Fibroblast of lung (primary cell): ENCODE results near the gene OSBP2. TPM values are rescaled to one million over a fixed set of nuclear protein-coding genes. Genes with fewer than 3 reads are reported as not detected.

Experiments used
- DNase-seq, 2 donors: peaks; one replicate each; pipeline versions ENCODE4 v3.0.0 to v3.0.0-alpha.2; 2010; ENCODE audit warnings: low read depth in 2 of 2
- H2AFZ ChIP-seq: 2 replicates; pipeline ENCODE4 v1.5.1; 2012; ENCODE audit warnings: low read length, control low read depth, inconsistent platforms
- H3K27ac ChIP-seq: 2 replicates; pipeline ENCODE4 v1.5.1; 2011; ENCODE audit warnings: low read length, control low read depth; ENCODE audit not compliant: insufficient read depth
- H3K27me3 ChIP-seq: 2 replicates; pipeline ENCODE4 v1.5.1; 2011; ENCODE audit warnings: mild to moderate bottlenecking, low read length; ENCODE audit not compliant: control insufficient read depth, insufficient read depth
- H3K36me3 ChIP-seq: 2 replicates; pipeline ENCODE4 v1.5.1; 2011; ENCODE audit warnings: low read length; ENCODE audit not compliant: control insufficient read depth, insufficient read depth
- H3K4me1 ChIP-seq: 2 replicates; pipeline ENCODE4 v1.5.1; 2011; ENCODE audit warnings: low read length; ENCODE audit not compliant: control insufficient read depth, insufficient read depth; ENCODE audit errors: extremely low read depth
- H3K4me2 ChIP-seq: 2 replicates; pipeline ENCODE4 v1.5.1; 2011; ENCODE audit warnings: low read length, control low read depth; ENCODE audit not compliant: insufficient read depth; ENCODE audit errors: extremely low read depth
- H3K4me3 ChIP-seq, 4 experiments: fragments of 200-600 bp in 1 of 4; sonication (generic) in 1 of 4; replicated peaks in 1 of 4; 2 replicates each; pipeline ENCODE4 v1.5.1; 2011 to 2016; ENCODE audit warnings: low read length in 4 of 4, low read depth in 3 of 4, mild to moderate bottlenecking in 3 of 4, control low read depth in 2 of 4, inconsistent platforms in 1 of 4, mixed read lengths in 1 of 4; ENCODE audit not compliant: insufficient read depth in 1 of 4; ENCODE audit errors: control extremely low read depth in 1 of 4
- H3K79me2 ChIP-seq: 2 replicates; pipeline ENCODE4 v1.5.1; 2012; ENCODE audit warnings: mild to moderate bottlenecking, low read length, inconsistent platforms; ENCODE audit not compliant: control insufficient read depth, insufficient read depth
- H3K9ac ChIP-seq: 2 replicates; pipeline ENCODE4 v1.5.1; 2011; ENCODE audit warnings: mild to moderate bottlenecking, low read length, control low read depth; ENCODE audit not compliant: insufficient read depth
- H3K9me3 ChIP-seq: 2 replicates; pipeline ENCODE4 v1.5.1; 2012; ENCODE audit warnings: low read depth, low read length; ENCODE audit not compliant: control insufficient read depth, insufficient read depth
- H4K20me1 ChIP-seq: 2 replicates; pipeline ENCODE4 v1.5.1; 2011; ENCODE audit warnings: low read length; ENCODE audit not compliant: control insufficient read depth, insufficient read depth; ENCODE audit errors: extremely low read depth
- EZH2 ChIP-seq: IDR thresholded peaks from 2 replicates; pipeline ENCODE4 v1.5.1; 2012; ENCODE audit warnings: low read length, control low read depth, mild to moderate bottlenecking; ENCODE audit errors: missing control alignments
- polyA plus RNA-seq, 2 donors: library from polyadenylated mRNA; depleted of rRNA in 1 of 2; stranded (reverse) in 1 of 2; unstranded in 1 of 2; fragments of >200 nt; gene quantifications; 2 replicates each; pipeline ENCODE4 v1.2.1, GENCODE V29; 2011 to 2012; ENCODE audit warnings: missing spikeins in 1 of 2
- total RNA-seq: library from RNA; depleted of rRNA; stranded (reverse); fragments of >200 nt; gene quantifications from 2 replicates; pipeline ENCODE4 v1.2.1, GENCODE V29; 2014
- TF ChIP-seq, protein P1 (sequence below), 2 donors: IDR thresholded peaks in 1 of 2; conservative IDR thresholded peaks in 1 of 2; 1 replicate in 1 of 2; 2 replicates in 1 of 2; pipeline ENCODE4 v1.5.1; 2011 to 2012; ENCODE audit warnings: low read length in 2 of 2, control low read depth in 1 of 2, inconsistent platforms in 1 of 2, low read depth in 1 of 2, mild to moderate bottlenecking in 1 of 2

Gene OSBP2
- total and polyA plus RNA-seq, 2 donors (not counting 1 experiment from before 2014, with no cell fraction given), result 0.40 to 3.8 TPM

GRCh38 chr22:30910358-30910757 lies 215.7 kb downstream of the OSBP2 start:
- Histone ChIP-seq H3K79me2 (no peaks in the 10 kb centered on the region), H3K36me3 (no peaks in the 10 kb centered on the region), H3K27ac (no peak overlapping the region), H3K4me1 (no peaks in the 10 kb centered on the region), H2AFZ (no peak overlapping the region), H3K4me2 (no peak overlapping the region), H3K27me3 (no peaks in the 10 kb centered on the region), H3K9ac (no peak overlapping the region), H3K9me3 (no peaks in the 10 kb centered on the region), H3K4me3 (no peak overlapping the region), H4K20me1 (no peaks in the 10 kb centered on the region)
- DNase-seq, result no peak
- TF ChIP-seq, protein P1, sequence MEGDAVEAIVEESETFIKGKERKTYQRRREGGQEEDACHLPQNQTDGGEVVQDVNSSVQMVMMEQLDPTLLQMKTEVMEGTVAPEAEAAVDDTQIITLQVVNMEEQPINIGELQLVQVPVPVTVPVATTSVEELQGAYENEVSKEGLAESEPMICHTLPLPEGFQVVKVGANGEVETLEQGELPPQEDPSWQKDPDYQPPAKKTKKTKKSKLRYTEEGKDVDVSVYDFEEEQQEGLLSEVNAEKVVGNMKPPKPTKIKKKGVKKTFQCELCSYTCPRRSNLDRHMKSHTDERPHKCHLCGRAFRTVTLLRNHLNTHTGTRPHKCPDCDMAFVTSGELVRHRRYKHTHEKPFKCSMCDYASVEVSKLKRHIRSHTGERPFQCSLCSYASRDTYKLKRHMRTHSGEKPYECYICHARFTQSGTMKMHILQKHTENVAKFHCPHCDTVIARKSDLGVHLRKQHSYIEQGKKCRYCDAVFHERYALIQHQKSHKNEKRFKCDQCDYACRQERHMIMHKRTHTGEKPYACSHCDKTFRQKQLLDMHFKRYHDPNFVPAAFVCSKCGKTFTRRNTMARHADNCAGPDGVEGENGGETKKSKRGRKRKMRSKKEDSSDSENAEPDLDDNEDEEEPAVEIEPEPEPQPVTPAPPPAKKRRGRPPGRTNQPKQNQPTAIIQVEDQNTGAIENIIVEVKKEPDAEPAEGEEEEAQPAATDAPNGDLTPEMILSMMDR (conservative IDR thresholded peaks at IDR 0.05 in 1 of 2, IDR thresholded peaks at IDR 0.05 in 1 of 2; ENCODE audit: low read depth in 1 of 2, low read length in 2 of 2), result no peak
- TF ChIP-seq EZH2, result no peak

DNA sequence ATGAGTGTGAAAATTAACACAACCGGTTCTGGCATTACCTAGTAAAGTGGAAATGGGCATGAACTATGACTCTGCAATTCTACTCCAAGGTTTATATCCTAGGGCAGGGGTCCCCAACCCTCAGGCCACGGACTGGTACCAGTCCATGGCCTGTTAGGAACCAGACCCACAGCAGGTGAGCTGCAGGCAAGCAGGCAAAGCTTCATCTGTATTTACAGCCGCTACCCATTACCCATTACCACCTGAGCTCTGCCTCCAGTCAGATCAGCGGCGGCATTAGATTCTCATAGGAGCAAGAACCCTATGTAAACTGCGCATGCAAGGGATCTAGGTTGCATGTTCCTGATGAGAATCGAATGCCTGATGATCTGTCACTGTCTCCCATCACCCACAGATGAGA lies 224.1 kb downstream of the OSBP2 start:
- Histone ChIP-seq H3K9ac (no peak overlapping the region), H3K79me2 (no peaks in the 10 kb centered on the region), H3K36me3 (no peaks in the 10 kb centered on the region), H3K27ac (no peak overlapping the region), H3K9me3 (no peaks in the 10 kb centered on the region), H3K4me2 (no peak overlapping the region), H3K4me1 (no peaks in the 10 kb centered on the region), H3K4me3 (no peak overlapping the region), H4K20me1 (no peaks in the 10 kb centered on the region), H3K27me3 (no peaks in the 10 kb centered on the region), H2AFZ (no peak overlapping the region)
- DNase-seq, result no peak
- TF ChIP-seq, protein P1 (conservative IDR thresholded peaks at IDR 0.05 in 1 of 2, IDR thresholded peaks at IDR 0.05 in 1 of 2; ENCODE audit: low read depth in 1 of 2, low read length in 2 of 2), result no peak
- no peak for TF ChIP-seq EZH2

GRCh38 chr22:30919973-30920372 lies 225.3 kb downstream of the OSBP2 start:
- H3K27ac ChIP-seq, result no peak overlapping the region

More at GRCh38 chr22:30919973-30920372, 225.3 kb downstream of the OSBP2 start:
- Histone ChIP-seq H3K27me3 (no peaks in the 10 kb centered on the region), H3K9ac (no peak overlapping the region), H3K4me2 (no peak overlapping the region), H3K4me1 (no peaks in the 10 kb centered on the region), H3K36me3 (no peaks in the 10 kb centered on the region), H2AFZ (no peak overlapping the region), H3K79me2 (no peaks in the 10 kb centered on the region), H3K4me3 (no peak overlapping the region), H3K9me3 (no peaks in the 10 kb centered on the region), H4K20me1 (no peaks in the 10 kb centered on the region)
- no peak for DNase-seq
- TF ChIP-seq, protein P1 (conservative IDR thresholded peaks at IDR 0.05 in 1 of 2, IDR thresholded peaks at IDR 0.05 in 1 of 2; ENCODE audit: low read depth in 1 of 2, low read length in 2 of 2), result no peak
- no peak for TF ChIP-seq EZH2
